ENCODE results near the gene ATP9B.
A peak's percentile ranks its signal among the peaks of the same experiment; 100 is the strongest.

ATP9B gene, protein sequence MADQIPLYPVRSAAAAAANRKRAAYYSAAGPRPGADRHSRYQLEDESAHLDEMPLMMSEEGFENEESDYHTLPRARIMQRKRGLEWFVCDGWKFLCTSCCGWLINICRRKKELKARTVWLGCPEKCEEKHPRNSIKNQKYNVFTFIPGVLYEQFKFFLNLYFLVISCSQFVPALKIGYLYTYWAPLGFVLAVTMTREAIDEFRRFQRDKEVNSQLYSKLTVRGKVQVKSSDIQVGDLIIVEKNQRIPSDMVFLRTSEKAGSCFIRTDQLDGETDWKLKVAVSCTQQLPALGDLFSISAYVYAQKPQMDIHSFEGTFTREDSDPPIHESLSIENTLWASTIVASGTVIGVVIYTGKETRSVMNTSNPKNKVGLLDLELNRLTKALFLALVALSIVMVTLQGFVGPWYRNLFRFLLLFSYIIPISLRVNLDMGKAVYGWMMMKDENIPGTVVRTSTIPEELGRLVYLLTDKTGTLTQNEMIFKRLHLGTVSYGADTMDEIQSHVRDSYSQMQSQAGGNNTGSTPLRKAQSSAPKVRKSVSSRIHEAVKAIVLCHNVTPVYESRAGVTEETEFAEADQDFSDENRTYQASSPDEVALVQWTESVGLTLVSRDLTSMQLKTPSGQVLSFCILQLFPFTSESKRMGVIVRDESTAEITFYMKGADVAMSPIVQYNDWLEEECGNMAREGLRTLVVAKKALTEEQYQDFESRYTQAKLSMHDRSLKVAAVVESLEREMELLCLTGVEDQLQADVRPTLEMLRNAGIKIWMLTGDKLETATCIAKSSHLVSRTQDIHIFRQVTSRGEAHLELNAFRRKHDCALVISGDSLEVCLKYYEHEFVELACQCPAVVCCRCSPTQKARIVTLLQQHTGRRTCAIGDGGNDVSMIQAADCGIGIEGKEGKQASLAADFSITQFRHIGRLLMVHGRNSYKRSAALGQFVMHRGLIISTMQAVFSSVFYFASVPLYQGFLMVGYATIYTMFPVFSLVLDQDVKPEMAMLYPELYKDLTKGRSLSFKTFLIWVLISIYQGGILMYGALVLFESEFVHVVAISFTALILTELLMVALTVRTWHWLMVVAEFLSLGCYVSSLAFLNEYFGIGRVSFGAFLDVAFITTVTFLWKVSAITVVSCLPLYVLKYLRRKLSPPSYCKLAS

DNA sequence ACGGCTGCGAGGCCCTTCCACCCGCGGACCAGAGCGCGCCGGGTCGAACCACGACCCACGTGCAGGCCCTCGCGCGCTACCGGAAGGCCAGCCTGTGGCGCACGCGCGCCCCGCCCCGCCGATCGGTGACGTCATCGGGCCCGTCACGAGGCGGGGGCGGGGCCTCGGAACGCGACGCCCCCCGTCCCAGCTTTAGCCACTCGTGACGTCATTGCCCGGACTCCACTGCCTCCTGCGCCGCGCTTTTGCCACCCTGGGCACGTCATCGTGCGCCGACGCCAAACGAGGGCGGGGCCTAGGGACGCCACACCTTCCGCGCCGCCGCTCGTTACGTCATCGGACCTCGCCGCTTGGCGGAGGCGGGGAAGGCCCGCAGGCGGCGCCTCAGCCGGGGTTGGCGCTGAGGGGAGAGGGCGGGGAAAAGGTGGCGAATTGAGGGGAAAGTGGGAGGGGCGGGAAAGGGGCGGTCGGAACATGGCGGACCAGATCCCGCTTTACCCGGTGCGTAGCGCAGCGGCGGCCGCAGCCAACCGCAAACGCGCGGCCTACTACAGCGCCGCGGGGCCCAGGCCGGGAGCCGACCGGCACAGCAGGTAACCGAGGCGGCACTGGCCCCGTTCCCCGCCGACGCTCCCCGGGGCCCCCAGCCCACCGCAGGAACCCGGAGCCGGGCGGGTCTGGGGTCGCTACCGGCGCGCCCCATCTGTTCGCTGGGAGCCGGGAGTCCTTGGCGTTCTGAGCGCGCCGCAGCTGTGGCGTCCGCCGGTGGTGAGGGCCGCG lies at the start of gene ATP9B:
Gene ATP9B, plus strand, starts transcription at position 458 of the 780 bp plus-strand sequence. Its CDS starts 17 bp downstream, at position 475.
- DNase-seq = peak; percentile 99

DNA sequence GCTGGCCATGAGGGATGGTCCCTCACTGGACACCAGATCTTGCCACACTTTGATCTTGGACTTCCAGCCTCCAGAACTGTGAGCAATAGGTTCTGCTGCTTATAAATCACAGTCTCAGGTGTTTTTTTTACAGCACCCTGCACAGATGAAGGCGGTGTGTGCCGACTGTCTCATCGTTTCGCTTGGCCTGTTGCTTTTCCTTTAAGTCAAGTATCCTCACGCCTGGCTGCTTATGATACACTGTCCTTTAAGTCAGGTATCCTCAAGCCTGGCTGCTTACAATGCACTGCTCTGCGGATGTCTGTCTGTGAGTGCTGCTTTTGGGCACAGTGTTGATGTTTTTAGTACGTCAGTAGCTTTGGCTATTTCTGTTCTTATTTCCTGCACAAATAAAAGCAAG lies 49.3 kb upstream of the ATP9B start:
- no peak for DNase-seq

DNA sequence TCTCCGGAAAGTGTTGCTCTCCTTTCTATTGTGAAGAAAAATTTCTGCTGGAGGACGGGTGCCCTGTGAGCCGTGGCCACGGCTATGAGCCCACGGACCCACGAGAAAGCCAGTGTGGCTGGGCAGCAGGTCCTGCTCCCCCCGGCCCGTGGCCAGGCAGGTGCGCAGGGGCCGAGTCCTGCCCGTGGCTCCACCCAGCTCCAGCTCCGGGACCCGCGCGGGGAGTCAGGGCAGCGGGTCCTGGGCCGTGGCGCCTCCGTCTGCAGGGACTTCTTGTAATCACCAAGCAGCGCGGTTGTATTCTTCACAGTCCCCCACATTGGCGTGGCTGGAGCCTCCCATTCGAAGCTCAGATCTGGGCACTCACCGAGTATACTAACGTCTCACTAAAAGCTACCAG lies 46.6 kb upstream of the ATP9B start:
- no peak for DNase-seq

DNA sequence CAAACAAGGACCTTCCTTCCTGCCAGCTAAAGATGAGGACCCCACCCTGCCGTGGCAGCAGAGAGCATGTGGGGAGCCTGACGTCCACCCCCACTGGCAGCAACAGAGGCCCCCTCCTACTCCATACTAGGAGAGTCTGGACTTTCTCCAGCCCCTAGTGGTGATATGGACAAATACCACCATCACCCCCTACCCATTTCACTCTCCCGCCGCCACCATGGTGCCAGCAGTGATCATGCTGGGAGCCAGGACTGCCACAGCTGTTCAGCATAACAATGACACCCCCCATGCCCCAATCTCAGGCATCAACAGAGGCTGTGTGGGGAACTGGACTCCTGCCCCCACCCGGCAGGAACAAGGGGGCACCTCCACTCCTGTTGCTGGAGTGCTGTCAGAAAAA lies 42.7 kb upstream of the ATP9B start:
- no peak for DNase-seq

DNA sequence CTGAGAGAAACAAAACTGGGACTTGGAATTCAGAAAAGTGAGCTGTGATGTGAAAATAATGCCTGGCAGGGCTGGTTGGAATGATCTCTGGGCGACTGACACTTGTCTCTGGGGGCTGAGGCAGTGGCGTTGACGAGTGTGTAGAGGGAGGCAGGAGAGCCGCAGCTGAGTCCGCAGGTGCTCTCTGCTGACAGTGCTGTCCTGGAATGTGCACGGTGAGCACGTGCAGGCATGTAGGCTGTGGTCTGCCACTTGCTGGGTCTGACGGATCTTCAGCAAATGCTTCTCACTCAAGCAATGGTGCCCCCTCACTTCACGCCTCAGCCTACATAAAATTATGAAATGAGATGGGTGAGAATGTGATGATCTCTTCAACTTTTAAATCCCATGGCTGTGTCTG lies 38.5 kb upstream of the ATP9B start:
- DNase-seq = no peak

DNA sequence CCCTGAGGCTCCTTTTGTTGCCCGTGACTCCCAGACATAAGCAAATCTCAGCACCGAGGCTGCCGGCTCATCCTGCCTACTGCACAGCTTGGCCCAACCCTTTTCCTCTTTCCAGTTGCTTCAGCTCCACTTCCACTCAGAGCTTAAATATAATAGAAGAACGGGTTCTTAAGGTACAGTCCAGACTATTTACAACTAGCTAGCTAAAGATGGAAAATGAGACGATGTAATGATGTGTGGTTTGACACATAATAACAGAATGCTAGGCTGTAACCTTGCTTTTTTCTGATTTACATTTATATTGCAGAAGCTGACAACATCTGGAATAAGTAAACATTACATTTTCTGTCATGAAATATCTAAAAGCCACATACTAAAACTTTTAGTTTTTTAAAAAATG lies 26.9 kb upstream of the ATP9B start:
- DNase-seq = no peak

DNA sequence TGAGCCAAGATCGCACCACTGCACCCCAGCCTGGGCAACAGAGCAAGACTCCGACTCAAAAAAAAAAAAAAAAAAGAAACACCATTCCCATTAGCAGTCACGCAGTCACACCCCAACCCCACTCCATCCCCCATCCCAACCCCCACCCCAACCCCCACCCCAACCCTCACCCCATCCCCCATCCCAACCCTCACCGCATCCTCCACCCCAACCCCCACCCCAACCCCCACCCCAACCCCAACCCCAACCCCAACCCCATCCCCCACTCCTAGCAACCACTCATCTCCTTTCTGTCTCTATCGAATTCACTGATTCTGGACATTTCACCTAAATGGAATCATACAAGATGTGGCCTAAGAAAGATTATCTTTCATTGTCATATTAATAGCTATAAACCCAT lies 25.9 kb upstream of the ATP9B start:
- DNase-seq = no peak

DNA sequence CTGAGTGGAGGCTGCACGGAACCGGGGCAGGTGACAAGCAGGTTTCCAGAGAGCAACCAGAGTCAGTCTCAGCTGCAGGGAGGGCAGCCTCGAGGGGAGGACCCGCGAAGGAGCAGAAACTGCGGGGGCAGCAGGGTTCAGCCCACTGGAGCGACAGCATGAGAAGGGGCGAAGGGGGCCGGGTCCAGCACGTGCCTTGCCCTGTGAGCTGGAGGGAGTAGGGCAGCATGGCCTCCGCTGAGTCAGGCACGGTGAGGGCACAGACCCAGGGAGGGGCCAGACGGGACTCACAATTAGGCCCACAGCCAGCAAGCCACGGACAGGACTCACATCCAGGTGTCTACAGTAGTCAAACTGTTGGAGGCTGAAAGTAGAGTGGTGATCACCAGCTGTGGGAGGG lies 22.7 kb upstream of the ATP9B start:
- no peak for DNase-seq

DNA sequence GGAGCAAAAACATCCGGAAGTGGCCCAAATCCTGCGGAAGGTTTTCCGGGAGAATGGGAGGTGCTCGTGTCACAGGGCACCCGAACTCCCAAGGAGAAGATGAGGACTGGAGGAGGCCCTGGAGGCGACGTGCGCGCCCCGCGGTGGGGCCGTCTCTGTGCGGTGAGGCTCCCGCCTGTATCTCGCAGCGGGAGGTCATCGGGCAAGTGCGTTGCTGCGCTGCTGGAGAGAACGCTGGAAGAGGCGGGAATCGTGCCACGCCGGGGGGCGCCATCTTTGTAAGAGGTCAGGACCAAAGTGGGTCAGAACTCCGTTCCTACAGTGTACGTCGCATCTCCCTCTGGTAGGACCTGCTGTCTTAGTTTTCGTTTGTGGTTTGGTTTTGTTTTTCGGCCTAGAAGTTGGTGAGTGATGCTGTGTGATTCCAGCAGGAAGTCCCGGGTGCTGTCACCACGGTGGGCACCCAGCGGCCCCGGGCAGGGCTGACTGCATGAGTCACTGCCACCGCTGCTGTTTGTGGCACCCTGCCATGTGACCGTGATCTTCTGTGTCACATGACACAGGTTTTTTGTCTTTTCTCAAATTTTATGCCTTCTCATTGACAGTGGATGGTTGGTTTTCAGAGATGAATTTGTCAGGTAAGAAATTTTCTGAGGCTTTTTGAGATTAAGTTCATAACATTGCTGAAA lies 21.5 kb upstream of the ATP9B start:
- peak; percentile 9 for DNase-seq

DNA sequence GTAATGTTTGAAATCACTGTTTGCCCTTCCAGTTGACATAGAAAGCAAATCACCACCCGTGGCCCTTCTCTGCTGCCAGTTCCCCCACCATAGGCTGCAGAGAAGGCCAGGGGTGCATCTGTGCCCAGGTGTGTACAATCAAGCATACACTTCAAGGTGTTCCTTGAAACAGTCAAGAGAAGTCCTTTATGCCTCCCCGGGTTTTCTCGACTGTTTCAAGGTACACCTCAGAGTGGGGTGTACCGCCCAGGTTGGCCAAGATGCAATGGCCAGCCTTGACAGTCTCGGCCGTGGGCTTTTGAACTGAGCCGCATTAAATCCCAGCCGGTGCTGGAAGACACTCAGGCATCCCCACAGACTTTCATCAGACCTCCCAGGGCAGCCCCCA lies 21.0 kb upstream of the ATP9B start:
- DNase-seq = no peak

DNA sequence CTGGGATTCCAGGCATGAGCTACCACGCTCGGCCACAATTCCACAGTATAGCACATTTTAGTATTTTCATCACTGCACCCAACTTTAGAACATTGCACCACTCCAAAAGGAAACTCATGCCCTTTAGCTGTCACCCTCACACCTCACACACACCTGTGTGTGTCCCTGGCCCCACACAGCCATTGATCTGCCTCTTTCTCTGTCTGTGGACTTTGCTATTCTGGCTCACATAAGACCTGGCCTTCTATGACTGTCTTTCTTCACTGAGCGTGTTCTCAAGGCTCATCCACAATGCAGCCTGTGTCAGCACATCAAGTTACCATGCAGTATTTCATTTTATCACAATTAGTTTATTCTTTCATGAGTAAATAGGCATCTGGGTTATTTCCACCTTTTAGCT lies 19.7 kb upstream of the ATP9B start:
- no peak for DNase-seq

DNA sequence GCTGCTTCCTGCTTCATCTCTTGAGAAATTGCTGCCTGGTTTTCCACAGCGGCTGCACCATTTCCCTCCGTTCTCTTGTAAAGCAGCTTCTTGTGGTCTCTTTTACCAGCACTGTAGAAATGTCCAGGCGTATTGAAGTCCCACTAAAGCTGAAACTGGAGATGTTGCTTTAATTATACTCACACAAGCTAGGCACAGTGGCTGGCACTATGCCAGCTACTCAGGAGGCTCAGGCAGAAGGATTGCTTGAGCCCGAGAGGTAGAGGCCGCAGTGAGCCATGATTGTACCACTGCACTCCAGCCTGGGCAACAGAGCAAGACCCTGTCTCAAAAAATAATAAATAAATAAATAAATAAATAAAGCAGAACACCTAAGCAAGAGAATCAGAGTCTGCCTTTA lies 19.2 kb upstream of the ATP9B start:
- DNase-seq = no peak

DNA sequence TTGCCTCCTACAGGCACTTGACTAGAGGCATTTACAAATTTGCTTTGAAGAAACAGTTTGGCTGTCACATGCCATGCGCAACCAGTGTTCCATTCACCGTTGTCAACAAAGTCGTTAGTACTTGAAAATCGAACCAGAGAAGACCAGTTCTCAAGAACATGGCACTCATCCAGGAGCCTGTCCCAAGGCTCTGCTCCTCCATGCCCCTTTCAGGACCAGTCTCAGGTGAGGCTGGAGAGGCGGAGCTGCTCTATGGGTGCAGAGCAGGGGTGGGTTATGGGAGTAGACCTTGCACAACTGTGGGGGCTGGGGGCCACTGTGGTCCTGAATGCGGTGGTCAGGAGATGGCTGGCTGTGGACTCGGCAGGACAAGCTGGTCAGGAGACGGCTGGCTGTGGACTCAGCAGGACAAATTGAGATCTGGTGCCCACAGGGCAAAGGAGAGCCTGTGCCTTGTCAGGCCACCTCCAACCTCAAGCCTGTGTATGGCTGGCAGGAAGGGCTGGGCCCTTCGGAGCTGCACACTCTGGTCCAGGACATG lies 12.3 kb upstream of the ATP9B start:
- no peak for DNase-seq

DNA sequence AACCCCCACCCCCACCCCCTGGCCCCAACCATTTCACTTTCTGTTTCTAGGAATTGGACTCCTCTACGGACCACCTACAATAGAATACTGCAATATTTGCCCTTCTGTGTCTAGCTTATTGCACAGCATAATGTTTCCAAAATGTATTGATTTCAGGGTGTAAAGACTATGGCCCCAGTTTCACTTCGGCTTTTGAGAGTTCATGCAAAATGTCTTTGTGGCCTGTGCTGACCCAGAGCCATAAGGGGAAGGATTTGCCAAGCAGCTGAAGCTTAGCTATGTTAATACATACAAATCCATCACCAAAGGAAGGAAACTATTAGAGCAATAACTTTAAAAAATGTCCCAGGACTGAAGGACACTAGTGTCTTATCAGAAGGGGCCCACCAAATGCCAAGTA lies 11.2 kb upstream of the ATP9B start:
- DNase-seq = no peak

DNA sequence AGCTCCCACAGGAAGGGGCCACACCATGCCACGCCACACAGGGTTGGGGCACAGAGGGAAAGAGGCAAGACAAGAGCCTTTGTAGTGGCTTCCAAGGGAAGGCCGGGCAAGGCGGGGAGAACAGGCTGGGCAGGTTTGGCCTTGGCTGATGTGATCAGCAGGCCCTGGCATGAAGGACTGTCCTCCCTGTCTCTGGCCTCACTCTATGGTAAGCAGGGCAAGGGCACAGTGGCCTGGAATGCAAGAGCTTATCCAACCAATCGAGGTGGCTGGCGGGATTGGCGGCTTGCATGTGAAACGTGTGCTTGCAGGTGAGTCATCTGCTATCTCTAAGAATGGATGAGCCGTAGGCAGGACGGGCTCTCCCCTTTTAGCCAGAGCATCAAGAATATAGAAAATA lies 6.4 kb upstream of the ATP9B start:
- no peak for DNase-seq

DNA sequence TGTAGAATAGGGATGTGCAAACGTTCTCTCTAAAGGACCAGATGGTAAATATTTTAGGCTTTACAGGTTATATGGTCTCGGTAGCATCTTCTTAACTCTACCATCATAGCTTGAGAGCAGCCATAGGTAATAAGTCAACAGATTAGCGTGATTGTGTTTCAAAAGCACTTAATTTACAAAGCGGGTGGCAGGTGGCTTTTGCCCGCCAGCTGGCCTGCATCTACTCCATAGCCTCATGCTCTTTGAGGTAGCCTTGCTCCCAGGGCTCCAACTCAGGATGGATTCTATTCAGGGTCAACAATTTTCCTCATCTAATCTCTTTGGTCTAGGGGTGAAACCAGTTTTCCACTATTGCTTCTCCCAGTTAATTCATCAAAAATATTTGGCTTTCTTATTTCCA lies 5.0 kb upstream of the ATP9B start:
- DNase-seq = no peak

DNA sequence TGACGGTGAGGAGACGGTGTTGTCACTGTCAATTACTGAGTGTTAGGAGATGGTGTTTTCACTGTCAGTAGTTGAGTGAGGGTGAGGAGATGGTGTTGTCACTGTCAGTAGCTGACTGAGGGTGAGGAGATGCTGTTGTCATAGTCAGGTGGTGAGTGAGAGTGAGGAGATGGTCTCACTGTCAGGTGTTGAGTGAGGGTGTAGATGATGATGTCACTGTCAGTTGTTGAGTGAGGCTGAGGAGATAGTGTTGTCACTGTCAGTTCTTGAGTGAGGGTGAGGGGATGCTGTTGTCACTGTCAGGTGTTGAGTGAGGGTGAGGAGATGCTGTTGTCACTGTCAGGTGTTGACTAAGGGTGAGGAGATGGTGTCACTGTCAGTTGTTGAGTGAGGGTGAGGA lies 3.4 kb upstream of the ATP9B start:
- no peak for DNase-seq

DNA sequence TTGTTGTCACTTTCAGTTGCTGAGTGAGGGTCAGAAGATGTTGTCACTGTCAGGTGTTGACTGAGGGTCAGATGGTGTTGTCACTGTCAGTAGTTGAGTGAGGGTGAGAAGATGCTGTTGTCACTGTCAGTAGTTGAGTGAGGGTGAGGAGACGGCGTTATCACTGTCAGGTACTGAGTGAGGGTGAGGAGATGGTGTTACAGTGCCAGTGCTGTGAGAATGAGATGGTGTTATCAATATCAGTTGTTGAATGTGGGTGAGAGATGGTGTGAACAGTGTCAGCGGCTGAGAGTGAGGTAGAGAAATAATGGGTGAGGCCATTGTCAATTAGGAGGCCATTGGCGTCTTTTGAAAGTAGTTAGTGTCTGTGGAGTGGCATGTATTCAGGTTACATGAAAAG lies 1.6 kb upstream of the ATP9B start:
- peak; percentile 22 for DNase-seq

DNA sequence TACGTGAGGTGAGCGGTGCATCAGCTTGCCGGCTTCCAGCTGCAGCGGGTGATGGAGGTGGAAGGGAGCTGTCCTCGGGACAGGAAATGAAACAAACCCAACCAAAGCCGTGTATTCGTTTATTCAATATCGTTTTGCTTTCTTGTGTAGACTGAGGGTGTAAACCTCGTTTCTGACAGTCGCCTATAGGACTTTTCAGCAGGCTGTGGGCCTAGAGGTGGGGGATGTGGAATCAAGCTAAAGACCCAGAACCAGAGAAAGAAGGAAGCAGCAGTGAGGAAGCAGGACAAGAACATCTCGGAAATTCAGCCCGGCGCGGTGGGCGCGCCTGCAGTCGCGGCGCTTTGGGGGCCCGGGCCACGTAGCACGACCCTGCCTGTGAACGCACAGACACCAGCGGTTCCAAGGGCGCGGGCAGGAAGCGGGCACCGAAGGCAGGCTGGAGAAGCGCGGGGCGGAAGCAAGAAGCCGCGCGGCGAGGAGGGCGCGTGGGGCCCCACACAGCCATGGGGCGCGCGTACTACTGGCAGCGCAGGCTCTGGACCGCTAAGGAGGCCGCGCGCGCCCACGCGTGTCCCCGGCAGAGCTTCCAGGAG lies 755 bp upstream of the ATP9B start:
- peak; percentile 55 for DNase-seq

DNA sequence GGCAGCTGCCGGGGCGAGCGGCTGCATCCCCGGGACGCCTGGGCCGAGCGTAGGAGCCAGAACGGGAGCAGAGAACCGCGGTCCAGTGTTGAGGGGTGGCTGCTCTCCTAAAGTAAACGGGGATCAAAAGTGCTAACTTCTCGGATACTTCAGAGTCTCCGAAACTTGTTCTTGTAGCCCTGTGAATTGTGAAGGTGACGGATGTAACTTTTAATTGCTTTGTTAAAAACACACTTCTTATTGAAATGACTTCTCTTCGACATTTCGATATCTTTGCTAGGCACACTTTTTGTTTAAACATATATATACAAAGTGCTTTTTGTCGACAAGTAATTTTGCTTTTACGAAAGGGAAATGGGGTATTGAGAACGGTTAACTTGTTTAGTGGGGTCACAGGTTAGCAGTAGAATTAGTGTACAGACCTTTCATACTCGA lies 540 bp downstream of the ATP9B start:
- DNase-seq = no peak

DNA sequence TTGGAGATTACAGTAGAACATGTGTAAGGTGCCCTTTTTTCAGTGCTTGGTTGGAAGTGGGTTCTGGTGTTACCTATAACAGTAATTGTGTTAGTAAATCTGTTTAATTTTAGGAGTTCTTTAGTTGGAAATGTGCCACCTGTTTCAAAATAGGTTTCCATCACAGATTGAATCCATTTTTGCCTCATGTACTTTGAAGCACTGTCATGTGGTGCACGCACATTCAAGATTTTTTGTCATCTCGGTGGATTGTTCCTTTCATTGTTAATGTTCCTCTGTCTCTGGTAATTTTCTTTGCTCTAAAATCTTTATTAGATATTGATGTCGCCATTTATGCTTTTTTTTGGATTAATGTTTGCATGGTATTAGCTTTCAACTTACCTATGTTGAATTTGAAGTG lies 1.3 kb downstream of the ATP9B start:
- no peak for DNase-seq

DNA sequence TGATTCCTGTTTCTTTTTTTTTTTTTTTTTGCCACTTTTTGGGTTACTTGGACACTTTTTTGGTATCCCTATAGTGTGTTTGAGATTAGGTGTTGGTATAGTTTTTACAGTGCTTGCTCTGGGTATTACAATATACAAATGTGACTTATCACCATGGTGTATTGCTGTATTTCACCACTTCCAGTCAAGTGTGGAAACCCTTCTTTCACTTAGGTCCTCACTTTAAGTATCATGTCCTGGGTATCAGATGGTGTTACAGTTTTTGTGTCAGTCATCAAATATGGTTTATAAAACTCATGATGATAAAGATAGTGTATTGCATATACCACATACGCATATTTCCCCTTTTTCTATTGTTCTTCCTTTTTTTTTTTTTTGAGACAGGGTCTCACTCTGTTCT lies 1.8 kb downstream of the ATP9B start:
- DNase-seq = no peak
